NCI-H1092 (cell line): ENCODE results near the gene TTR.

Source experiments
- DNase-seq: peaks from one replicate; lab custom pipeline; 2025; lab: John Stamatoyannopoulos, UW

TTR gene

DNA sequence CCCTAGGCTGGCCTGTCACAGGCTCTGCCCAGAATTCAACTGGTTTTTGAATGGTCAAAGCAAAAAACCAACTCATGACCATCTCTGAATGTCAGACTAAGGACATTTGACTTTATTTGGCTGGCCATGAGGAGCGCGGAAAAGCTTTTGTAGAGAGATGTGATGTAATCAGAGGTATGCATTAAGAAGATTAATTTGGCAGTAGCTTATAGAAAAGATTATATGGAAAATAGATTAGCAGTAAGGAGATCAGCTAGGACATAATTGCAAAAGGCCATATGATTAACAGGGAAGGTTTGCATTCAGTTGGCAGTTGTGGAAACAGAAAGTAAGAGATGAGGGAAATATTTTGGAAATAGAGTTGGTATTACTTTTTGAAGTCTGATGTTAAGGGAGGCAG lies 12.3 kb upstream of the TTR start:
- DNase-seq, result no peak

DNA sequence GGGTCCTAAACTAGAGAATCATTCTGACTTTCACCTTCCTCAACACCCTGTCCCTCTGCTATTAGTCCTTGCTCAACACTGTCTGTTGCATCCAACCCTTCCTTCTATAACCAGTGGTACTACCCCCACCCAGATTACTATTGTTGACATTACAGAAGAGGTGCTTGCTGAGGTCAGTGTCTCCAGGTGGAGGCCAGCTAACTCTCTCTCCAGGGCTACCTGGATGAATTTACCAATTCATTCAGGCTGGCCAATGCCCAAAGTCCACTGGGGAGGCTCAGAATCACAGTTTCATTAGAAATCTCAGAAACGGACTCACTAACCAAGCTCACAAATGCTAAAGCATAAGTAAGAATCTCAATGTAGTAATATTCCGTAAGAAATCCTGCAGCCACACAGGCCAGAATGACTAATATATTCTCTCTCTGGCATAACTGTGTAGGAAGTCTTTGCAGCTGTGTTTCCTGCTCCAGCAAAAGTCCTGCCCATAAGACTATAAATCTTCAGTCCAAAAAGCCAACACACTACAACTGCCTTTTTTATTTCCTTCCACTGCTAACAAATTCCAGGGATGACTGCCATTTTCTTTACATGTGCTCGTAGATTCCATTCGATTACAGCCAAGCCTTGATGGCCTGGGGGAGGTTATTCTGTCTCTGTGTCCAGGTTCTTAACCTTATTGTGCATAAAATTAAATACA lies 10.0 kb upstream of the TTR start:
- no peak for DNase-seq

DNA sequence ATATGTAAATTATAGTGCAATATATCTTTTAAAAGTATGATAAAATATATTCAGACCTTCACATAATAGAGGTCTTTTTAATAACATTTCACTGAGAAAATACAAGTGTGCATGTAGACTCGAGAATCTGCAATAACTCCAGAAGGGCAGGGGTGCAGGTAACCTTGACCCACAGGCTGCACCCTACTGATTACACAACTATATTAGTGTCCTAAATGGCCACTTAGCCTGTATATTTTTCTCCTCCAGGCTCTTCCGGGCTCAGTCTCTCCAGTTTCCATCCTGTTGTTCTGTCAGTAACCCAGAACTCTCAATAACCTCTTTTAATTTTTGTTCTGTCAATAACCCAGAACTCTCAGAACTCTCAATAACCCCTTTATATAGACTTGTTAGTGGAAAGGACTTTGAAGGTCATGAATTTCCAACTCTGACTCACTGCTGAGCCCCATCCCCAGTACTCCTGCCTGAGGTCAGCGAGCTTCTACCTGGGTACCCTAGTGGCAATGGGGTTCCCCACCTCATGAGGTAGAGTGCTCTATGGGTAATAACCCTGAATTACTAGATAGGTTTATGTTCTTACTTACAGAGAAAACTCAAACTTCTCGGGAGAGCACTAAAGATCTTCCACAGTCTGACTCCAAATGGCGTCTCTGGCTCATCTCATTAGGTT lies 8.4 kb upstream of the TTR start:
- DNase-seq, result no peak

DNA sequence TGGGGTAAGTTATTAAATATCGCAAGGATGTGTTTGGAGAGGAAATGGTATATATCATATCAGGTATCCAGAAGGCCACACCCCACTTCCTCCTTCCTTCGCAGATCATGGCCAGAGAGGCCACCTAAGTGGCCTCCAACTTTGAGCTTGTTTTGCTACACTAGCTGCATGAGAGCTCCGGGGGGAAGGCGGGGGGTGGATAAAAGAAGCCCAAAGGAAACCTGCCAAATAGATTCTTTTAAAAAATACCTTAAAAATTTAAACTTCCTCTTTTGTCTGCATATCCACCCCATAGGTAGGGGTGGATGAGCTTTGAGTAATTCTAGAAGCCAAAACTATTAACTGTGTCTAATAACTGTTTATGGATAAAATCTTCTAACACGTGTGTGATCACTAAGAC lies 5.7 kb upstream of the TTR start:
- DNase-seq, result no peak

DNA sequence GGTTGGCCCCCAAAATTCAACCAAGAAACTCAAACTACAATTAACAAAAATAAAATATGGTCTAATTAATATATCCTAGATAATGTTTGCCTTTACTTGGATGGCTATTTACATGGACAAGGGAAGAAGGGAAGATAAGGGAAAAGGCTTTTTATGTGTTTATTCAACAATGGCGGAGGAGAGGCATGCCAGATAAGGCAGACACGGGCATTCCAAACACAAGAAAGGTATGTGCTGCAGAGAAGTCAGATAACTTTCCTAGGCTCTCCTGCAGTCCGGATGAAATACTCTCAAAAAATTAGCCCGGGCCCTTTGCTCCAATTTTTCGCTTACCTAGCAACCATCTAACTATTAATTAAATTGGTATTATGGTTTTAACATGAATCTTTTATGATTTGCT lies 5.1 kb upstream of the TTR start:
- no peak for DNase-seq

DNA sequence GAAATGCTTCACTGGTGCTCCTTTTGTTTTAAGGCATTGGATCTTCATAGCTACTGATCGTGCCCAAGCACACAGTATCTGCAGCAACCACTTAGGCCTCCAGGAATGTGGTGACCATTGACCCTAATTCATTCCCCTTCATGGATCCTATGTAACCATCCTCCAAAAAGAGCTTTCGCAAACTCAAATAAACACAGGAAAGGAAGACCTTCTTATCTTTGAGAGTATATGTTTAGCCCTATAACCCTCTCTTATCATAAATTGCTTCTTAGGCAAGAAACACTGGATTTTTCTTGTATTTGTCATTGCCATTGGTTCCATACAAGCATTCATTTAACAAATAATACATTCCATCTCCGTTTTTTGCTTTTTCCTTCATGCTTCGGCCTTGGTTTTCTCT lies 4.1 kb upstream of the TTR start:
- no peak for DNase-seq

DNA sequence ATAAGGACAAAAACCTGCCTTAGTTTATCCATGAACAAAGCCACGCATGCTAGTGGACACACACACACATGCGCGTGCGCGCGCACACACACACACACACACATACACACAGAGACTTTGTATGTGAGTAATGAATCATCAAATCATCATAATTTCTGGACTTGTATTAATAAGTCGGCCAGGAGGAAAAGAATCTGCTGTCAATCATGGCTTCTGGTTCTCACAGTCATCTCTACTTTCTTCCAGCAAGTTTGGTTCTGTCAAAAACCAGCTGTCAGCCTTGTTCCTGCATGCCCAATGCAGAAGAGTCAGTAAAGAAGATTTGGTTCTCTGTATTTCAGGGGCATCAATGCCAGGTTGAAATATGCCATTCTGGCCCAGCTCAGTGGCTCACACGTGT lies 1.1 kb upstream of the TTR start:
- DNase-seq, result no peak

DNA sequence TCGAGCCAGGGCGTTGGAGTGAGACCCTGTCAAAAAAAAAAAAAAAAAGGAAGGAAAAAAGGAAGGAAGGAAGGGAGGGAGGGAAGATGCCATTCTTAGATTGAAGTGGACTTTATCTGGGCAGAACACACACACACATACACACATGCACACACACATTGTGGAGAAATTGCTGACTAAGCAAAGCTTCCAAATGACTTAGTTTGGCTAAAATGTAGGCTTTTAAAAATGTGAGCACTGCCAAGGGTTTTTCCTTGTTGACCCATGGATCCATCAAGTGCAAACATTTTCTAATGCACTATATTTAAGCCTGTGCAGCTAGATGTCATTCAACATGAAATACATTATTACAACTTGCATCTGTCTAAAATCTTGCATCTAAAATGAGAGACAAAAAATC lies 564 bp upstream of the TTR start:
- no peak for DNase-seq

DNA sequence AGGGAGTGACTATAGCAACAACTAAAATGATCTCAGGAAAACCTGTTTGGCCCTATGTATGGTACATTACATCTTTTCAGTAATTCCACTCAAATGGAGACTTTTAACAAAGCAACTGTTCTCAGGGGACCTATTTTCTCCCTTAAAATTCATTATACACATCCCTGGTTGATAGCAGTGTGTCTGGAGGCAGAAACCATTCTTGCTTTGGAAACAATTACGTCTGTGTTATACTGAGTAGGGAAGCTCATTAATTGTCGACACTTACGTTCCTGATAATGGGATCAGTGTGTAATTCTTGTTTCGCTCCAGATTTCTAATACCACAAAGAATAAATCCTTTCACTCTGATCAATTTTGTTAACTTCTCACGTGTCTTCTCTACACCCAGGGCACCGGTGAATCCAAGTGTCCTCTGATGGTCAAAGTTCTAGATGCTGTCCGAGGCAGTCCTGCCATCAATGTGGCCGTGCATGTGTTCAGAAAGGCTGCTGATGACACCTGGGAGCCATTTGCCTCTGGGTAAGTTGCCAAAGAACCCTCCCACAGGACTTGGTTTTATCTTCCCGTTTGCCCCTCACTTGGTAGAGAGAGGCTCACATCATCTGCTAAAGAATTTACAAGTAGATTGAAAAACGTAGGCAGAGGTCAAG lies 955 bp downstream of the TTR start:
- no peak for DNase-seq

DNA sequence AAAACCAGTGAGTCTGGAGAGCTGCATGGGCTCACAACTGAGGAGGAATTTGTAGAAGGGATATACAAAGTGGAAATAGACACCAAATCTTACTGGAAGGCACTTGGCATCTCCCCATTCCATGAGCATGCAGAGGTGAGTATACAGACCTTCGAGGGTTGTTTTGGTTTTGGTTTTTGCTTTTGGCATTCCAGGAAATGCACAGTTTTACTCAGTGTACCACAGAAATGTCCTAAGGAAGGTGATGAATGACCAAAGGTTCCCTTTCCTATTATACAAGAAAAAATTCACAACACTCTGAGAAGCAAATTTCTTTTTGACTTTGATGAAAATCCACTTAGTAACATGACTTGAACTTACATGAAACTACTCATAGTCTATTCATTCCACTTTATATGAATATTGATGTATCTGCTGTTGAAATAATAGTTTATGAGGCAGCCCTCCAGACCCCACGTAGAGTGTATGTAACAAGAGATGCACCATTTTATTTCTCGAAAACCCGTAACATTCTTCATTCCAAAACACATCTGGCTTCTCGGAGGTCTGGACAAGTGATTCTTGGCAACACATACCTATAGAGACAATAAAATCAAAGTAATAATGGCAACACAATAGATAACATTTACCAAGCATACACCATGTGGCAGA lies 3.6 kb downstream of the TTR start:
- no peak for DNase-seq

DNA sequence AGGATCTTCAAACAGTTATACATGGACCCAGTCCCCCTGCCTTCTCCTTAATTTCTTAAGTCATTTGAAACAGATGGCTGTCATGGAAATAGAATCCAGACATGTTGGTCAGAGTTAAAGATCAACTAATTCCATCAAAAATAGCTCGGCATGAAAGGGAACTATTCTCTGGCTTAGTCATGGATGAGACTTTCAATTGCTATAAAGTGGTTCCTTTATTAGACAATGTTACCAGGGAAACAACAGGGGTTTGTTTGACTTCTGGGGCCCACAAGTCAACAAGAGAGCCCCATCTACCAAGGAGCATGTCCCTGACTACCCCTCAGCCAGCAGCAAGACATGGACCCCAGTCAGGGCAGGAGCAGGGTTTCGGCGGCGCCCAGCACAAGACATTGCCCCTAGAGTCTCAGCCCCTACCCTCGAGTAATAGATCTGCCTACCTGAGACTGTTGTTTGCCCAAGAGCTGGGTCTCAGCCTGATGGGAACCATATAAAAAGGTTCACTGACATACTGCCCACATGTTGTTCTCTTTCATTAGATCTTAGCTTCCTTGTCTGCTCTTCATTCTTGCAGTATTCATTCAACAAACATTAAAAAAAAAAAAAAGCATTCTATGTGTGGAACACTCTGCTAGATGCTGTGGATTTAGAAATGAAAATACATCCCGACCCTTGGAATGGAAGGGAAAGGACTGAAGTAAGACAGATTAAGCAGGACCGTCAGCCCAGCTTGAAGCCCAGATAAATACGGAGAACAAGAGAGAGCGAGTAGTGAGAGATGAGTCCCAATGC lies 4.6 kb downstream of the TTR start:
- no peak for DNase-seq

DNA sequence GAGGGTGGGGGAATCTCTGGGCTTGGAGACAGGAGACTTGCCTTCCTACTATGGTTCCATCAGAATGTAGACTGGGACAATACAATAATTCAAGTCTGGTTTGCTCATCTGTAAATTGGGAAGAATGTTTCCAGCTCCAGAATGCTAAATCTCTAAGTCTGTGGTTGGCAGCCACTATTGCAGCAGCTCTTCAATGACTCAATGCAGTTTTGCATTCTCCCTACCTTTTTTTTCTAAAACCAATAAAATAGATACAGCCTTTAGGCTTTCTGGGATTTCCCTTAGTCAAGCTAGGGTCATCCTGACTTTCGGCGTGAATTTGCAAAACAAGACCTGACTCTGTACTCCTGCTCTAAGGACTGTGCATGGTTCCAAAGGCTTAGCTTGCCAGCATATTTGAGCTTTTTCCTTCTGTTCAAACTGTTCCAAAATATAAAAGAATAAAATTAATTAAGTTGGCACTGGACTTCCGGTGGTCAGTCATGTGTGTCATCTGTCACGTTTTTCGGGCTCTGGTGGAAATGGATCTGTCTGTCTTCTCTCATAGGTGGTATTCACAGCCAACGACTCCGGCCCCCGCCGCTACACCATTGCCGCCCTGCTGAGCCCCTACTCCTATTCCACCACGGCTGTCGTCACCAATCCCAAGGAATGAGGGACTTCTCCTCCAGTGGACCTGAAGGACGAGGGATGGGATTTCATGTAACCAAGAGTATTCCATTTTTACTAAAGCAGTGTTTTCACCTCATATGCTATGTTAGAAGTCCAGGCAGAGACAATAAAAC lies 6.5 kb downstream of the TTR start:
- DNase-seq, result no peak

DNA sequence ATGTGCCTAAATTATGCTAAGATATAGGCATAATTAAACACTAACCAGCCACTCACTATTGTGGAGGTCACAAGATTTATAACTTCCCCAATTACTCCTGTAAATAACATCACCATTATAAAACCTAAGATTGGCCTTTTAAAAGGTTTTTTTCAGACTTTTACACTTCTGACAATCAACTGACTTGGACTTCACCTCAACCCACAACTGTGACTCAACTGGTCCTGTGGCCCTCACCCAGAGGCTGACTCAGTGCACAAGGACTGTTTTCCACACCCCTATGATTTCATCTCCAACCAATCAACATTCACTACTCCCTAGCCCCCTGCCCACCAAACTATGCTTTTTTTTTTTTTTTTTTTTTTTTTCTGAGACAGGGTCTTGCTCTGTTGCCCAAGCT lies 11.6 kb downstream of the TTR start:
- DNase-seq, result no peak

DNA sequence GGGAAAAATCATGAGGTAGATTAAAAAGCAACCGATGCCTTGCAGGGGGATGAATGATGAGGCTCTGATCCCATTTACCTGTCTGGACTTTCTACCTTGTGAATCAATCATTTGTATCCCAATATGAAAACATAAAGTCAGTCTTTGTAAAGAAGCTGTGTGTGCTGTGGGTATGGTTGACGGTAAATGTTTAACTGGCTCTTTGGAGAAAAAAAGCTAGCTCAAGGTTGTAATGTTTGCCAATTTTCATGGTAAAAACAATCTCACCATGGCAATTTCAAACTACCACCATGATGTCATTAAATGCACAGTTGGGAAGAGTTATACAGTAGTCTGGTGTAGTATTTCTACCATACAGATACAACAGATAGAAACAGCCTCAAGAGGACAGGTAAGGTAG lies 14.6 kb downstream of the TTR start:
- no peak for DNase-seq

DNA sequence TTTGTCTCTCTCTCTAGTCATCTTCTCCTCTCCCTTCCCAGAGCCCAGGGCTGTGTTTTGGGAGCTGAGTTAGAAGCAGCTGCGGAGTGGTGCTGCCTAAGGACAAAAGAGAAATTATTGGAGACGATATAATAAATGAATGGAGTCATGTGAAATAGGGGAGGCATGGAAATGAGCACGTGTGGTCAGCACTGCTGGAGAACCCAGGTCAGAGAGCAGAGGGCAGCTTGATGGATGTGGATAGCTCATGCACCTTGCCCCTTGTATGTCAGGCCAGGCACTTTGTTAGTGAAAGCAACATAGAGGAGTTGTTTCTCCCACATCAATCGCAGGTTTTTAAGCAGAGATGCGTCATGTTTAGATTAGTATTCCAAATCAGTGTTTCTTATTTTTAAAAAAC lies 15.7 kb downstream of the TTR start:
- DNase-seq, result no peak

DNA sequence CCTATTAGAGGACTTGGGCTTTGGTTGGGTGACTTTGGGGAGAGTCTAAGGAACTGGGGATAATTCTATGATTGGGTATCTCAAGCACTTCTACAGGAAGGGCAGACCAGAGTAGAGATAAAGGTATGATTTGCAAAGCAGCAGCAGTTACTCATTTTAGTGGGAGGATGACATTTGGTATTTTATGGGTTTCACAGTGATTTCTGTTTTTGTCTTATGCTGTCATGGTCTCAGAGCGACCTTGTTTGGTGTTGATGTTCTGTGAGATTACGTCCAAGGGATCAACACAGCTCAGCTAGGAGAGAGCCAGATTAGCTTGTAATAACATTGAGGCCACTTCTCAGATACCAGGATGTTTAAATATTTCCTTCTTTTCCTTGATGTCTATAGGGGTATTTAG lies 18.2 kb downstream of the TTR start:
- no peak for DNase-seq

DNA sequence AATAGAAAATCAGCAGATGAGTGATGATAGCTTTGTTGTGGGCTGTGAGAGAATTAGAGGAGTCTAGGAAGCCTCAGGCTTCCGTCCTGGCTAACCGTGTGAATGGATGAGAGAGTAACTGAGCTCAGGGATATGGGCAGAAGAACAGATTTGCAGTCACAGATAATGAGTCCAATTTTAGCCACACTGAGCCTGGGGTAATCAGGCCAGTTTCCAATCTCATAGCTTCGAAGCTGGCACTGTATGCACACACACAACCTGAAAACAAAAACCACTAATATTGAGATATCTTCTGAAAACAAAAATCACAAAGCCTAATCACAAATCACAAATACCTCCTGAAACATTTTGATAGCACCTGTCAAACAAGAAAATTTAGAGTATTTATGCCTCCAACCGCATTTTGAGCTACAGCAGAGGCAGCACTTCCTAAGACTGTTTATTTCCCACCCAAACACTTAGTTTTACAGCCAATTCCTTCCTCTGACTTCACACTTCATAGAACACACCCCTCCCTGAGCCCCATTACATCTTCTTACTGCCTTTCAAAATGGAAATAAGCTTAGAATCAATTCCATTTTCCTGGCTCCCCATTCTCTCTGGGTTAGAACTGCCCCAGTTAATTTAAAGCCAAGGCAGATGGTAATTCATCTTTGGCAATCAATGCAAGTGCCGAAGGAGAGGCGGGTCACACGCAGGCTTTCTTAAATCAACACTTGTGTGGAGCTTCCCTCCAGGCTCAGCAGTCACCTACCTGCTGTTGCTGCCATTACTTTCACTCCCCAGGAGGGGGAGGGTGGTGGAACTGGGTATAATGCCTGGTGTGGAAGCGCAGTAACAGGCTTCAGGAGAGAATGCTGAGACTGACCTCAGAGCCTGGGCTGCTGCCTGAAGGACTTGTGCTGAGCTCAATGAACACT lies 18.9 kb downstream of the TTR start:
- DNase-seq, result peak; percentile 24

DNA sequence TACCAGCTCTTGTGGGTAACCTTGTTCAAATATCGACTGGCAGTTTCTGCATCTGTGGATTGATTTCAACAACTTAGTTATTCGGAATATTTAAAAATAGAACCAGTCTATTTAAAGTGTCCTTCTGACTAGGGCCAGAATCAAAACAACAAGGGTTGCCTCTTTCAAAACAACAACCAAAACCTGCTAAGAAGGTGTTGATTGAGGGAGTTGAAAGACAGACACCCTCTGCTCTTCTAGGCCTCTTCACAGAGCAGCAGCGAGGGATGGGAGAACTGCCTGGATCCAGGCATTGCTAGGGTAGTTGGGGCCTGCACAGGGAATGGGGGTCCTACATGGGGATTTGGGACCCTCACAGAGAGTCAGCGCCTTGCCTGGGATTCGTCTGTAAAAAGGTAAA lies 19.8 kb downstream of the TTR start:
- no peak for DNase-seq

DNA sequence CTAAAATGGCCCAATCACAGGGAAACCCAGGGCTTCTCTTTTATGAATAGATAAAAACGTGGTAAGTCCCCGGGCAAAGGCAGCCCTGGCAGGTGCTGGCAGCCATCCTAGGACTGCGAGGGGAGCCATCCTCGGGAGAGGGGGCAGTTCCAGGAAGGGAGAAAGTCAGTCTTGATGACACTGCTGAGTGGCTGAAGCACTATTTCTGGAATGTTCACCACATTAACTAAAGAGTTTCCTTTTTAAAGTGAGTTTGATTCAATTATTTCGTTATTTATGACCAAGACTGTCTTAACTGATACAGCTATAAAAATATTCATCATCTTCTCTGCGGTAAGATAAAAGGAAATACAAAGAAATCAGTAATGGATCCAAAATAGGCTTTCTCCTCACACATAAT lies 20.4 kb downstream of the TTR start:
- no peak for DNase-seq

DNA sequence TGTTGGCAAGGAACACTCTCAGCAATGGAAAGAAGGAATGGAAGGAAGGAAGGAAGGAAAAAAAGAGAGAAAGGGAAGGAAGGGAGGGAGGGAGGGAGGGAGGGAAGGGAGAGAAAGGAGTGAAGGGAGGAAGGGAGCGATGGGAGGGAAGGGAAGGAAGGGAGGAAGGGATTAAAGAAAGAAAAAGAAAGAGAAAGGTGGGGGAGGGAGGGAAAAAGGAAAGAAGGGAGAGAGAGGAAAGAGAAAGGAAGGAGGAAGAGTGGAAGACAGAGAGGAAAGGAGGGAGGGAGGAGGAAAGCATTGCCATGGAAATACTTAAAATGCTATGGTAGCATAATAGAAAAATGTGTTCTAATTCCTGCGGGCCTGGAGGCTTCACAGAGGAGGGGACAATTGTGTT lies 22.4 kb downstream of the TTR start:
- DNase-seq, result no peak
